A549 (cell line): ENCODE results near the gene POLE4. TPM values are rescaled to one million over a fixed set of nuclear protein-coding genes. Genes with fewer than 3 reads are reported as not detected.

Experiments
- ATAC-seq, 2 experiments: fragments of 200-7000 bp in 1 of 2; fragments of >200 bp in 1 of 2; cut with Nextera tagmentation in 1 of 2; cut with Tn5 transposase in 1 of 2; 3 replicates each; pipeline versions ENCODE4 v1.8.0 to v1.9.1; 2018 to 2020; ENCODE audit warnings: mild to moderate bottlenecking in 1 of 2, moderate library complexity in 1 of 2
- CTCF ChIA-PET: fragments of 300-600 bp; sonication (Branson Sonifier 250); formaldehyde crosslinking; extraction: SDS; loops from one replicate; lab custom pipeline; 2021; ENCODE audit warnings: antibody characterized with exemption, inconsistent platforms; lab: Yijun Ruan, JAX
- POLR2A ChIA-PET: fragments of 350-600 bp; formaldehyde crosslinking; extraction: SDS; loops from one replicate; lab custom pipeline; 2021; ENCODE audit warnings: antibody characterized with exemption, inconsistent platforms; lab: Yijun Ruan, JAX
- DNase-seq, 2 experiments: peaks; one replicate each; pipeline versions ENCODE4 v3.0.0 to v3.0.0-alpha.2; 2011 to 2016; ENCODE audit warnings: low read depth in 1 of 2, low spot score in 1 of 2
- FAIRE-seq: peaks from 2 replicates; lab custom pipeline; 2011; peaks lifted over from hg19 to GRCh38; lab: Jason Lieb, UNC
- H3K27ac ChIP-seq, 2 experiments: fragments of >200 bp; sonication (Bioruptor Twin); formaldehyde crosslinking; 3 replicates each; pipeline ENCODE4 v1.5.1; 2016 to 2017
- H3K4me1 ChIP-seq: fragments of >200 bp; sonication (Bioruptor Twin); formaldehyde crosslinking; 3 replicates; pipeline ENCODE4 v1.6.1; 2016
- H3K4me2 ChIP-seq: fragments of >200 bp; sonication (Bioruptor Twin); formaldehyde crosslinking; 3 replicates; pipeline ENCODE4 v1.6.1; 2016
- H3K4me3 ChIP-seq: fragments of >200 bp; sonication (Bioruptor Twin); formaldehyde crosslinking; 3 replicates; pipeline ENCODE4 v1.5.1; 2016
- H3K9me3 ChIP-seq: fragments of >200 bp; sonication (Bioruptor Twin); formaldehyde crosslinking; 3 replicates; pipeline ENCODE4 v1.6.1; 2016
- ATOH8 ChIP-seq: fragments of 250-450 bp; sonication (Bioruptor Pico); IDR thresholded peaks from 2 replicates; pipeline ENCODE4 v1.5.0; 2020; ENCODE audit warnings: low read depth, mild to moderate bottlenecking, moderate library complexity
- BHLHE40 ChIP-seq: IDR thresholded peaks from 2 replicates; pipeline ENCODE4 v1.6.1; 2012; ENCODE audit warnings: low read depth, low read length, inconsistent platforms
- CBX2 ChIP-seq: fragments of 200-600 bp; sonication (generic); IDR thresholded peaks from 2 replicates; pipeline ENCODE4 v1.6.1; 2016; ENCODE audit warnings: low read depth, mild to moderate bottlenecking, borderline replicate concordance
- CEBPB ChIP-seq, 2 experiments: fragments of >200 bp in 1 of 2; sonication (Bioruptor Twin) in 1 of 2; formaldehyde crosslinking in 1 of 2; IDR thresholded peaks; 2 replicates each; pipeline ENCODE4 v1.6.1; 2012 to 2016
- CHD2 ChIP-seq: fragments of 150-350 bp; IDR thresholded peaks from 2 replicates; pipeline ENCODE4 v1.6.1; 2014; ENCODE audit warnings: low read length; ENCODE audit not compliant: partially characterized antibody
- CTCF ChIP-seq: fragments of >200 bp; sonication (Bioruptor Twin); formaldehyde crosslinking; IDR thresholded peaks from 3 replicates; pipeline ENCODE4 v1.5.1; 2016
- E2F6 ChIP-seq: IDR thresholded peaks from 2 replicates; pipeline ENCODE4 v1.6.1; 2012; ENCODE audit warnings: low read depth, borderline replicate concordance
- EHF ChIP-seq: fragments of 250-450 bp; sonication (Bioruptor Pico); IDR thresholded peaks from 2 replicates; pipeline ENCODE4 v1.5.0; 2020; ENCODE audit warnings: mild to moderate bottlenecking
- ELK1 ChIP-seq: fragments of 150-350 bp; IDR thresholded peaks from 2 replicates; pipeline ENCODE4 v1.6.1; 2014; ENCODE audit warnings: low read depth, mild to moderate bottlenecking, low read length
- HES2 ChIP-seq: fragments of >200 bp; sonication (Bioruptor Twin); formaldehyde crosslinking; IDR thresholded peaks from 2 replicates; pipeline ENCODE4 v1.6.1; 2016
- HEYL ChIP-seq: fragments of 250-450 bp; sonication (Bioruptor Pico); IDR thresholded peaks from 2 replicates; pipeline ENCODE4 v1.8.0; 2021; ENCODE audit warnings: mild to moderate bottlenecking, moderate library complexity
- HOXA7 ChIP-seq: fragments of 250-450 bp; sonication (Bioruptor Pico); IDR thresholded peaks from 2 replicates; pipeline ENCODE4 v1.5.0; 2020; ENCODE audit warnings: mild to moderate bottlenecking, moderate library complexity
- HOXB5 ChIP-seq: fragments of 250-450 bp; sonication (Bioruptor Pico); IDR thresholded peaks from 2 replicates; pipeline ENCODE4 v1.5.0; 2020; ENCODE audit warnings: mild to moderate bottlenecking, moderate library complexity
- JUN ChIP-seq, 2 experiments: fragments of >200 bp; sonication (Bioruptor Twin); formaldehyde crosslinking; IDR thresholded peaks; 2 replicates in 1 of 2; 3 replicates in 1 of 2; pipeline ENCODE4 v1.6.1; 2016 to 2017
- MAFK ChIP-seq: fragments of 450-650 bp; IDR thresholded peaks from 2 replicates; pipeline ENCODE4 v1.6.1; 2014; ENCODE audit not compliant: partially characterized antibody
- NFE2L2 ChIP-seq: fragments of 150-350 bp; conservative IDR thresholded peaks from 2 replicates; pipeline ENCODE4 v1.6.1; 2014; ENCODE audit warnings: low read length
- NPAS2 ChIP-seq: fragments of 250-450 bp; sonication (Bioruptor Pico); IDR thresholded peaks from 2 replicates; pipeline ENCODE4 v1.8.0; 2022; ENCODE audit warnings: mild to moderate bottlenecking, moderate library complexity, borderline replicate concordance
- RARB ChIP-seq: fragments of 250-450 bp; sonication (Bioruptor Pico); IDR thresholded peaks from 2 replicates; pipeline ENCODE4 v1.8.0; 2021; ENCODE audit warnings: mild to moderate bottlenecking, moderate library complexity
- REST ChIP-seq: fragments of 200-600 bp; sonication (generic); IDR thresholded peaks from 2 replicates; pipeline ENCODE4 v1.6.1; 2016; ENCODE audit warnings: antibody characterized with exemption, mild to moderate bottlenecking, moderate library complexity
- SMC3 ChIP-seq: fragments of >200 bp; sonication (Bioruptor Twin); formaldehyde crosslinking; IDR thresholded peaks from 3 replicates; pipeline ENCODE4 v1.6.1; 2018; ENCODE audit warnings: inconsistent platforms
- TP53 ChIP-seq: fragments of 250-450 bp; sonication (Bioruptor Pico); IDR thresholded peaks from 2 replicates; pipeline ENCODE4 v1.5.0; 2021; ENCODE audit warnings: mild to moderate bottlenecking, moderate library complexity
- ZNF302 ChIP-seq: fragments of 250-450 bp; sonication (Bioruptor Pico); IDR thresholded peaks from 2 replicates; pipeline ENCODE4 v1.9.0; 2021; ENCODE audit warnings: inconsistent platforms, mild to moderate bottlenecking, moderate library complexity
- ZSCAN20 ChIP-seq: fragments of 250-450 bp; sonication (Bioruptor Pico); IDR thresholded peaks from 2 replicates; pipeline ENCODE4 v1.8.0; 2022; ENCODE audit warnings: mild to moderate bottlenecking, moderate library complexity
- WGBS: methylation state at CpG from one replicate; pipeline ENCODE4 v1.1.6; 2017; ENCODE audit errors: missing lambda C conversion rate; 5-methylcytosine and 5-hydroxymethylcytosine counted together
- polyA plus RNA-seq, 4 experiments: library from polyadenylated mRNA; depleted of rRNA in 3 of 4; stranded (reverse); fragments of >200 nt; fragmentation: RNase III in 1 of 4; extraction: RNeasy Plus Mini Kit Qiagen cat#74134 plus additional on column Dnase treatment in 1 of 4; gene quantifications; 2 replicates in 3 of 4; 3 replicates in 1 of 4; pipeline ENCODE4 v1.2.3, GENCODE V29; 2011 to 2017

The POLE4 gene
- polyA plus RNA-seq, 2 of the 4 experiments (the other 2 are of a cell fraction): 88.5 to 90.4 TPM

GRCh38 chr2:74954500-74954874 lies 4.0 kb upstream of the POLE4 start:
- POLR2A ChIA-PET: no interaction called here
- Histone ChIP-seq H3K4me2 (no peak overlapping the region), H3K9me3 (no peaks in the 10 kb centered on the region), H3K4me3 (no peak overlapping the region), H3K27ac (no peak overlapping the region), H3K4me1 (peaks cover 12% of the 10 kb centered on the region)
- CTCF ChIA-PET: interaction anchor here (0.5 kb wide), 1 partner anchor 12 kb away, joined by 3 read pairs; no protein-coding TSS in a partner anchor
- WGBS: 77% methylated on average over 4 of the region's 4 CpGs
- TF ChIP-seq ZNF302 (CRISPR knock-in tag): no peak
- TF ChIP-seq ELK1: no peak
- no peak for TF ChIP-seq E2F6
- ATAC-seq: no peak
- no peak for FAIRE-seq
- DNase-seq: no peak

GRCh38 chr2:74957886-74958273 lies 563 bp upstream of the POLE4 start:
- H3K4me3 ChIP-seq: peak overlapping the region; percentile 56
- DNase-seq (no peak), ATAC-seq (no peak), FAIRE-seq (no peak)
- peaks cover 9% of the 10 kb centered on the region for H3K4me1 ChIP-seq
- CTCF ChIA-PET: interaction anchor here (1.0 to 1.7 kb wide), 2 partner anchors 22 to 38 kb away, joined by 3 to 5 read pairs; no protein-coding TSS in a partner anchor
- 58% methylated on average over 4 of the region's 4 CpGs for WGBS
- POLR2A ChIA-PET: no interaction called here
- TF ChIP-seq RARB (CRISPR knock-in tag): 0 out of 2 replicates have a peak, but pooled peaks have one; percentile 28
- TF ChIP-seq CBX2: no peak
- TF ChIP-seq ATOH8: 0 out of 2 replicates have a peak, but pooled peaks have one; percentile 77
- TF ChIP-seq ZSCAN20 (CRISPR knock-in tag): no peak
- TF ChIP-seq TP53 (CRISPR knock-in tag): no peak
- no peak for TF ChIP-seq BHLHE40
- TF ChIP-seq CEBPB (IDR thresholded peaks at IDR 0.05): 0 out of 4 replicates have a peak, but pooled peaks of 1 of the 2 experiments have one; percentile 4
- TF ChIP-seq HOXA7 (CRISPR knock-in tag): 0 out of 2 replicates have a peak, but pooled peaks have one; percentile 68
- 0 out of 2 replicates have a peak, but pooled peaks have one; percentile 21 for TF ChIP-seq NPAS2 (CRISPR knock-in tag)
- TF ChIP-seq JUN (IDR thresholded peaks at IDR 0.05): no peak
- no peak for TF ChIP-seq MAFK
- no peak for TF ChIP-seq HES2
- H3K4me2 ChIP-seq: peak overlapping the region; percentile 84
- peak overlapping the region; percentile 92 to 94 for H3K27ac ChIP-seq
- no peaks in the 10 kb centered on the region for H3K9me3 ChIP-seq

- DNase-seq: no peak
- Histone ChIP-seq H3K27ac (peak overlapping the region; percentile 92 to 94), H3K4me2 (peak overlapping the region; percentile 84), H3K4me3 (peak overlapping the region; percentile 56), H3K9me3 (no peaks in the 10 kb centered on the region), H3K4me1 (peaks cover 9% of the 10 kb centered on the region)
- ChIA-PET POLR2A (no interaction called here), CTCF (no interaction called here)
- 63% methylated on average over 10 of the region's 10 CpGs for WGBS
- peak in 1 of 2 experiments; percentile 2; a peak in 3 of 6 replicates for ATAC-seq
- no peak for FAIRE-seq
- no peak for TF ChIP-seq CBX2
- TF ChIP-seq CHD2: no peak
- TF ChIP-seq REST: no peak
- no peak for TF ChIP-seq HEYL (CRISPR knock-in tag)
- no peak for TF ChIP-seq NFE2L2
- TF ChIP-seq HOXB5 (CRISPR knock-in tag): no peak
- TF ChIP-seq ATOH8: no peak
- no peak for TF ChIP-seq SMC3
- TF ChIP-seq CTCF: no peak
- no peak for TF ChIP-seq EHF (CRISPR knock-in tag)
These were observed 786 bp downstream of the POLE4 start for GRCh38 chr2:74959106-74959751.
